Measurements from ENCODE around the gene RBM10. TPM values are rescaled to one million over a fixed set of nuclear protein-coding genes. Genes with fewer than 3 reads are reported as not detected.
A peak's percentile ranks its signal among the peaks of the same experiment; 100 is the strongest.

RBM10 gene
- total and polyA plus RNA-seq, 9 of the 15 experiments (the other 6 are each of a cell fraction or from before 2014, with no cell fraction given): 1.1 to 61.7 (median 31.5) TPM

GRCh38 chrX:47190445-47191269 is 45.6 kb downstream of the RBM10 start (continued):
- TF ChIP-seq AFF1 (IDR thresholded peaks at IDR 0.05; ENCODE audit: low read depth in 1 of 2, partially characterized antibody in 2 of 2): peak in 1 of 2 experiments; percentile 32
- peak; percentile 71 for TF ChIP-seq EP400 (IDR thresholded peaks at IDR 0.05)
- TF ChIP-seq ATF7 (IDR thresholded peaks at IDR 0.05): peak; percentile 98
- TF ChIP-seq, protein P1, sequence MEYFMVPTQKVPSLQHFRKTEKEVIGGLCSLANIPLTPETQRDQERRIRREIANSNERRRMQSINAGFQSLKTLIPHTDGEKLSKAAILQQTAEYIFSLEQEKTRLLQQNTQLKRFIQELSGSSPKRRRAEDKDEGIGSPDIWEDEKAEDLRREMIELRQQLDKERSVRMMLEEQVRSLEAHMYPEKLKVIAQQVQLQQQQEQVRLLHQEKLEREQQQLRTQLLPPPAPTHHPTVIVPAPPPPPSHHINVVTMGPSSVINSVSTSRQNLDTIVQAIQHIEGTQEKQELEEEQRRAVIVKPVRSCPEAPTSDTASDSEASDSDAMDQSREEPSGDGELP (CRISPR knock-in tag; IDR thresholded peaks at IDR 0.05; ENCODE audit: borderline replicate concordance): peak; percentile 24; the same call in 1 of the 2 replicates
- no peak for TF ChIP-seq JUNB (CRISPR knock-in tag; conservative IDR thresholded peaks at IDR 0.05)
- no peak for TF ChIP-seq ZNF561 (CRISPR knock-in tag; conservative IDR thresholded peaks at IDR 0.05)
- no peak for TF ChIP-seq LCOR (CRISPR knock-in tag; IDR thresholded peaks at IDR 0.05)
- no peak for TF ChIP-seq PHTF2 (CRISPR knock-in tag; IDR thresholded peaks at IDR 0.05)
- no peak for TF ChIP-seq HDAC2 (IDR thresholded peaks at IDR 0.05)
- no peak for TF ChIP-seq DEAF1 (CRISPR knock-in tag; IDR thresholded peaks at IDR 0.05)
- no peak for TF ChIP-seq CBX8 (IDR thresholded peaks at IDR 0.05; ENCODE audit: borderline replicate concordance, extremely low read depth, low read depth, low read length, poor library complexity, severe bottlenecking)
- no peak for TF ChIP-seq IRF2 (CRISPR knock-in tag; IDR thresholded peaks at IDR 0.05)
- TF ChIP-seq ZNF217 (CRISPR knock-in tag; IDR thresholded peaks at IDR 0.05): no peak
- TF ChIP-seq RBM17 (IDR thresholded peaks at IDR 0.05; ENCODE audit: borderline replicate concordance, low read depth, low read length): no peak
- TF ChIP-seq MCM2 (IDR thresholded peaks at IDR 0.05; ENCODE audit: low read depth): no peak
- TF ChIP-seq CEBPG (CRISPR knock-in tag; IDR thresholded peaks at IDR 0.05): no peak
- no peak for TF ChIP-seq CEBPG (tag; conservative IDR thresholded peaks at IDR 0.05 in 1 of 2, IDR thresholded peaks at IDR 0.05 in 1 of 2)
- TF ChIP-seq HCFC1 (IDR thresholded peaks at IDR 0.05; ENCODE audit: low read depth, low read length): peak; percentile 89
- no peak for TF ChIP-seq HNRNPUL1 (IDR thresholded peaks at IDR 0.05; ENCODE audit: low read length)
- no peak for TF ChIP-seq FOXA1 (IDR thresholded peaks at IDR 0.05; ENCODE audit: borderline replicate concordance)
- peak; percentile 36; the same call in 1 of the 2 replicates for TF ChIP-seq PHF8 (IDR thresholded peaks at IDR 0.05; ENCODE audit: borderline replicate concordance, low read length)
- TF ChIP-seq ASH1L (IDR thresholded peaks at IDR 0.05; ENCODE audit: borderline replicate concordance, low read depth, partially characterized antibody): peak; percentile 34
- TF ChIP-seq BCOR (IDR thresholded peaks at IDR 0.05): peak; percentile 90
